Karpas-422 (cell line): ENCODE data around the gene CHGA. TPM values are rescaled to one million over a fixed set of nuclear protein-coding genes. Genes with fewer than 3 reads are reported as not detected.

Source experiments
- DNase-seq: peaks from one replicate; pipeline ENCODE4 v3.0.0-alpha.2; 2015
- H2AFZ ChIP-seq: fragments of 200-600 bp; sonication (generic); 2 replicates; pipeline ENCODE4 v1.6.1; 2014; ENCODE audit warnings: antibody characterized with exemption, low read length, mixed read lengths
- H3K27ac ChIP-seq: fragments of 200-600 bp; sonication (generic); 2 replicates; pipeline ENCODE4 v1.5.1; 2014; ENCODE audit warnings: mild to moderate bottlenecking, low read length, moderate library complexity
- H3K27me3 ChIP-seq: fragments of 200-600 bp; sonication (generic); 2 replicates; pipeline ENCODE4 v1.6.1; 2014; ENCODE audit warnings: low read length, mixed read lengths
- H3K36me3 ChIP-seq: fragments of 200-600 bp; sonication (generic); 2 replicates; pipeline ENCODE4 v1.6.1; 2014; ENCODE audit warnings: low read length, mixed read lengths; ENCODE audit not compliant: insufficient read depth
- H3K4me1 ChIP-seq: fragments of 200-600 bp; sonication (generic); 2 replicates; pipeline ENCODE4 v1.6.1; 2014; ENCODE audit warnings: mild to moderate bottlenecking, low read length, mixed read lengths
- H3K4me2 ChIP-seq: fragments of 200-600 bp; sonication (generic); 2 replicates; pipeline ENCODE4 v1.6.1; 2014; ENCODE audit warnings: low read length, low read depth, mild to moderate bottlenecking; ENCODE audit not compliant: poor library complexity, severe bottlenecking
- H3K4me3 ChIP-seq: fragments of 200-600 bp; sonication (generic); 2 replicates; pipeline ENCODE4 v1.5.1; 2014; ENCODE audit warnings: mild to moderate bottlenecking, antibody characterized with exemption, low read length, mixed read lengths
- H3K79me2 ChIP-seq: fragments of 200-600 bp; sonication (generic); 2 replicates; pipeline ENCODE4 v1.6.1; 2014; ENCODE audit warnings: mild to moderate bottlenecking, low read length, mixed read lengths
- H3K9ac ChIP-seq: fragments of 200-600 bp; sonication (generic); 2 replicates; pipeline ENCODE4 v1.6.0; 2014; ENCODE audit warnings: low read length
- H3K9me2 ChIP-seq: fragments of 200-600 bp; sonication (generic), shearing (Covaris generic); replicated peaks from 2 replicates; pipeline ENCODE4 v1.6.0; 2014; ENCODE audit warnings: mild to moderate bottlenecking, low read length, moderate library complexity; ENCODE audit not compliant: insufficient read depth
- H3K9me3 ChIP-seq: fragments of 300-700, 200-600 bp; sonication (generic); 2 replicates; pipeline ENCODE4 v1.6.1; 2014; ENCODE audit warnings: low read length, mixed read lengths
- H4K20me1 ChIP-seq: fragments of 200-600 bp; sonication (generic); 2 replicates; pipeline ENCODE4 v1.6.1; 2014; ENCODE audit warnings: mild to moderate bottlenecking, antibody characterized with exemption, low read length, low read depth; ENCODE audit not compliant: insufficient read depth
- total RNA-seq: library from RNA; depleted of rRNA; stranded (reverse); fragments of >200 nt; shearing (Covaris generic); gene quantifications from 2 replicates; pipeline ENCODE4 v1.2.3, GENCODE V29; 2014; ENCODE audit warnings: low replicate concordance

CHGA gene
- total RNA-seq, 1 experiment from 2014 or later = not detected

GRCh38 chr14:92954933-92955332 lies 32.0 kb downstream of the CHGA start:
- Histone ChIP-seq H2AFZ (no peak overlapping the region), H3K27me3 (no peaks in the 10 kb centered on the region), H3K36me3 (no peaks in the 10 kb centered on the region), H4K20me1 (peaks cover 3% of the 10 kb centered on the region), H3K27ac (no peak overlapping the region), H3K9ac (no peak overlapping the region), H3K79me2 (no peaks in the 10 kb centered on the region), H3K4me2 (no peak overlapping the region), H3K4me3 (no peak overlapping the region), H3K9me2 (no peaks in the 10 kb centered on the region), H3K9me3 (no peaks in the 10 kb centered on the region), H3K4me1 (no peaks in the 10 kb centered on the region)
- no peak for DNase-seq

DNA sequence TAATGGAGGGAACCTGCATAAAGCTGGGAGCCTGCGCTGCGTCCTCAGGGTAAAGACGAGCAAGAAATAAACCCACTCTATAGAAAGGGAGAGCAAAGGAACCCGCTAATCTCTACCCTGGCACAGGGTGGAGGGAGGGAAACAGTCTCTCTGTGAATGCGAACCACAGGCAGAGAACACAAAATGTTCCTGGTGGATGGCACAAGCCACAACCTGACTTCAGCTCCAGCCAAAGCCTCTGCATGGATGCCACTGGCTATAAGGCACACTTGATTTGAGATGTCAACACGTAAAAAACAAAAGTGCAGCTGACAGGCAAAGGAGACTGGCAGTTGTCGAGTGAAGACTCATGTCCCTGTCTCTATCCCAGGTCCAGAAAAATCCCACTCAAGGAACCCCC lies 32.4 kb downstream of the CHGA start:
- no peak overlapping the region for H3K4me3 ChIP-seq
- no peak overlapping the region for H2AFZ ChIP-seq
- H3K9me2 ChIP-seq = no peaks in the 10 kb centered on the region
- no peaks in the 10 kb centered on the region for H3K4me1 ChIP-seq
- no peak overlapping the region for H3K27ac ChIP-seq
- no peaks in the 10 kb centered on the region for H3K36me3 ChIP-seq
- H3K4me2 ChIP-seq = no peak overlapping the region
- no peak for DNase-seq
- H3K27me3 ChIP-seq = no peaks in the 10 kb centered on the region
- peaks cover 3% of the 10 kb centered on the region for H4K20me1 ChIP-seq
- no peak overlapping the region for H3K9ac ChIP-seq
- no peaks in the 10 kb centered on the region for H3K79me2 ChIP-seq
- no peaks in the 10 kb centered on the region for H3K9me3 ChIP-seq

DNA sequence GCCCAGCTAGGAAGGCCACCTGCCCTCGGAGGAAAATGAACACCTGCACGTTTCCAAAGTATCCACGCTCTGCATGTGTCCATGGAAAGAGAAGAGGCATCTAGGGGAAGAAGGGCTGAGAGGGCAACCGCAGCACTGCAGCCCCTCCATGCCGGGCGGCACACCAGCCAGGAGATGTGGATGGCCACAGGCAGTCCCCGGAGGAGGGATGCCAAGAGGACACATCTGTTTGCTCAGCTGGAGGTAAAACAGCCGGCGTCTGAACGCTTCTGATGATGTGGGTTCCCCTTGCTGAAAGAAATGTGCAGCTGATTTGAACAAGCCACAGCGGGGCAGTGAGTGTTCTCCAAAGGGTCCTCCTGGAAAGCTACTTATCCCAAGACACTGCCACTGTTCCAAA lies 34.0 kb downstream of the CHGA start:
- Histone ChIP-seq H3K36me3 (no peaks in the 10 kb centered on the region), H3K9me3 (no peaks in the 10 kb centered on the region), H3K4me3 (no peak overlapping the region), H3K27me3 (no peaks in the 10 kb centered on the region), H3K4me1 (no peaks in the 10 kb centered on the region), H3K9ac (no peak overlapping the region), H3K27ac (no peak overlapping the region), H3K4me2 (no peak overlapping the region), H2AFZ (no peak overlapping the region), H3K9me2 (no peaks in the 10 kb centered on the region), H3K79me2 (no peaks in the 10 kb centered on the region), H4K20me1 (peaks cover 5% of the 10 kb centered on the region)
- no peak for DNase-seq

DNA sequence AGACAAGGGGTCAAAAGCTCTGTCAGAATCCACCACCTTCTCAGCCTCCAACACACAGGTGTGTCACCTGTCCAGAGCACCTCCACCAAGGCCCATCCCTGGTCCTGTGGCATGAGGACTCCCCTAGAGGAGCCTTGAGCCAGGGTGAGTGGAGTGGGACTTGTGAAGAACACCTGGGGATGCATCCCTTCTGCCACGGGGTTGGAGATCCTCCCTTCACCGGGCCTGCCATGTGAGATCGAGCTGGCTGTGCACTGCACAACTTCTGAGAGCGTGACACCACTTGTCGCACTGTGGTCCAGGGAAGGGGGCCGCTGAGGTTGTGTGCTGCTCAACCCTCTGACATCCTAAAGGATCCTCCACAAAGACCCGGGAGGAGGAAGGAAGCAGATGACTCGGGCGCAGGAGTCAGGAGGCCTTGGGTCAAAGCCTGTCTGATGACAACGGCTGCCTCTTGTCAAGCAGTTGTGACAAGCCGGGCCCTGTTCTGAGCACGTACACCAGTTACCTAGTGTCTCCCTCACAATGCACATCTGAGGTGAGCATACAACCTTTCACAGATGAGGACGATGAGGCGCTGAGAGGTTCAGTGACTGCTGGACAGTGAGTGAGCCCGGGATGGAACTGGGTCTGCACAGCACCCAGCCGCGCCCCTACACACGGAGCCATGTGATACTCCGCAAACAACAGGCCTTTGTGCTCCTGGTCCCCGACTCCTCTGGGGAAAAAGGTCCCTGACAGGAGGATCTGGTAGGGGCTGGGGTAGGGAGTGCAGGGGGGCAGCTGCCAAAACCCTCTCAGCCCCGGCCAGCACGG lies 35.6 kb downstream of the CHGA start:
- DNase-seq = no peak
- peaks cover 11% of the 10 kb centered on the region for H4K20me1 ChIP-seq
- H3K27ac ChIP-seq = no peak overlapping the region

DNA sequence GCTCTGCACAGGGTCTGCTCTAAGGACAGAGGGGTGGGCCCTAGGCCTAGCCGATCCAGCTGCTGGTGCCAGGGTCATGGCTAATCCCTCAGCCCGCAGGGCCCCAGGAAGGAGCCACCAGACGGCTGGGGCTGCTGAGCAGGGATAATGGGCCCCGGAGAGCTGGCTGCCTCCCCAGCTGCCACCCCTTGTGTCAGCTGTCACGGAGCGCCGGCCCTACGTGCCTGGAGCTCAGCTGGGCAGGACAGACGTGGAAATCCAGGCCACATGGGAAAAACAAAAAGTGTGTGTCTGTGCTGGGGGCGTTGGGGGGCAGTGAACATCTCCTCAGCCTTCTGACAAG lies 36.2 kb downstream of the CHGA start:
- H3K4me3 ChIP-seq = no peak overlapping the region
- H3K9me3 ChIP-seq = no peaks in the 10 kb centered on the region
- H3K27me3 ChIP-seq = no peaks in the 10 kb centered on the region
- DNase-seq = no peak
- no peaks in the 10 kb centered on the region for H3K79me2 ChIP-seq
- no peak overlapping the region for H3K9ac ChIP-seq
- no peak overlapping the region for H3K4me2 ChIP-seq
- no peaks in the 10 kb centered on the region for H3K4me1 ChIP-seq
- no peak overlapping the region for H3K27ac ChIP-seq
- H3K36me3 ChIP-seq = no peaks in the 10 kb centered on the region
- no peak overlapping the region for H2AFZ ChIP-seq
- peaks cover 17% of the 10 kb centered on the region for H4K20me1 ChIP-seq
- H3K9me2 ChIP-seq = no peaks in the 10 kb centered on the region

More for the DNA sequence above, 35.6 kb downstream of the CHGA start:
- Histone ChIP-seq H3K4me3 (no peak overlapping the region), H3K9ac (no peak overlapping the region), H3K27me3 (no peaks in the 10 kb centered on the region), H3K9me3 (no peaks in the 10 kb centered on the region), H3K79me2 (no peaks in the 10 kb centered on the region), H3K9me2 (no peaks in the 10 kb centered on the region), H2AFZ (no peak overlapping the region), H3K4me1 (no peaks in the 10 kb centered on the region), H3K36me3 (no peaks in the 10 kb centered on the region), H3K4me2 (no peak overlapping the region)

DNA sequence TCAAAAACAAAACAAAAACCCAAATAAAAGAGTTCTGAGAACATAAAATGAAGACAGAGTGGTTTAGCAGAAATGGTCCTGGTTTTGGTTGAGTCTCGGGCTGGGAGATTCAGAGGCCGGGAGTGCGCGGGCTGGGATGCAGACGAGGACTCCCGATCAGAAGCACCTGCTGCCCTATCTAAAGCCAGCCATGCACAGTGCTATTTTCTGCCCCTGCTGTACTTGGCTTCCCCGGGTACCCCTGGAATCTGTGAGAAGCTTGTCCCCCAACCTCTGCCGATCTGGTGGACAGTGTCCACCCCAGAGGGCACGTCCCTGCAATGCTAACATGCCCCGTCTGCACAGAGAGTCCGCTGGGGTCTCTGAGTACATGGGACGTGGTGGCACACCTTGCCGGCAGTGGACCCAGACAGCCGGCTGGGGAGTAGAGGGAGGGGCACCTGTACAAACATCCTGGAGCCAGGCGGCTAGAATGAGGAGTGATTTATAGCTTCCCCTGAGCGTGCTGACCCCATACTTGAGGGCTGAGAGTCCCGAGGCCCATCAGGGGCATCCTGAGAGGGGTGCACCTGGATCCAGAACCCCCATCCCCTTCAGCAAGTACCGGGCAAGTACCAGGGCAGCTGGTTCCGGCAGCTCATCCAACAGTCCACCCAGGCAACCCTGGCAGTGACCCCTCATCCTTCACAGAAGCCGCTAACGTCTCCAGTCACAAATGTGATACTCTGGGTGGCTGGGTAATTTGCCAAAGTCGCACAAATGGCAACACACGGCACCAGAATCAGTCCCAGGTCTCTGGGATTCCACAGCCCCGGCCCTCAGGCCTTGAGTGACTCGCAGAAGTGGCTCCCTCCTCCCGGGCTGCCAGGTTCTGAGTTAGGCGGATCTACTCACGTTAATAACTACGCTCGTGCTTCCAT lies 37.1 kb downstream of the CHGA start:
- Histone ChIP-seq H3K27ac (no peak overlapping the region), H3K4me1 (no peaks in the 10 kb centered on the region), H3K9ac (no peak overlapping the region), H2AFZ (no peak overlapping the region), H3K4me2 (no peak overlapping the region), H3K79me2 (no peaks in the 10 kb centered on the region), H4K20me1 (peaks cover 21% of the 10 kb centered on the region), H3K36me3 (no peaks in the 10 kb centered on the region), H3K9me3 (no peaks in the 10 kb centered on the region), H3K27me3 (no peaks in the 10 kb centered on the region), H3K4me3 (no peak overlapping the region), H3K9me2 (no peaks in the 10 kb centered on the region)
- no peak for DNase-seq

GRCh38 chr14:92960706-92961566 lies 38.0 kb downstream of the CHGA start:
- Histone ChIP-seq H3K79me2 (no peaks in the 10 kb centered on the region), H3K9ac (no peak overlapping the region)

DNA sequence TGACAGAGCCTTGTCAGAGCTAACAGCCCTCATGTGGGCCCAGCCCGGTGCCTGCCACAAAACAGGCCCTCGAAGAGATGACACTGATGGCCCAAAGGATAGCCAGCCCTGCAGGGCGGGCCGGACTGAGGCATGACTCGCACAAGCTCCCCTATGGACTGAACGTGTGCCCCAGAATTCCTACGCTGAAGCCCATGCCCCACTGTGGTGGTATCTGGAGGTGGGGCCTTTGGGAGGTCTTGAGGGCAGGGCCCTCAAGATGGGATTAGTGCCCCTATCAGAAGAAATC lies 38.6 kb downstream of the CHGA start:
- no peak overlapping the region for H3K27ac ChIP-seq
- no peak overlapping the region for H2AFZ ChIP-seq
- no peaks in the 10 kb centered on the region for H3K4me1 ChIP-seq
- no peaks in the 10 kb centered on the region for H3K9me3 ChIP-seq
- H3K27me3 ChIP-seq = no peaks in the 10 kb centered on the region
- H3K4me3 ChIP-seq = no peak overlapping the region
- peaks cover 24% of the 10 kb centered on the region for H4K20me1 ChIP-seq
- H3K36me3 ChIP-seq = no peaks in the 10 kb centered on the region
- DNase-seq = no peak
- H3K9ac ChIP-seq = no peak overlapping the region
- no peak overlapping the region for H3K4me2 ChIP-seq
- H3K9me2 ChIP-seq = no peaks in the 10 kb centered on the region
- no peaks in the 10 kb centered on the region for H3K79me2 ChIP-seq

More at GRCh38 chr14:92960706-92961566, 38.0 kb downstream of the CHGA start:
- Histone ChIP-seq H4K20me1 (peaks cover 24% of the 10 kb centered on the region), H3K9me3 (no peaks in the 10 kb centered on the region), H3K4me3 (no peak overlapping the region), H3K9me2 (no peaks in the 10 kb centered on the region), H3K27ac (no peak overlapping the region), H3K4me2 (no peak overlapping the region), H2AFZ (no peak overlapping the region), H3K4me1 (no peaks in the 10 kb centered on the region), H3K27me3 (no peaks in the 10 kb centered on the region), H3K36me3 (no peaks in the 10 kb centered on the region)
- DNase-seq = no peak
